Neural progenitor cell (in vitro differentiated cells): ENCODE data around the gene FAM20A. TPM values are rescaled to one million over a fixed set of nuclear protein-coding genes. Genes with fewer than 3 reads are reported as not detected.

Experiments
- DNase-seq: peaks from one replicate; pipeline ENCODE4 v3.0.0-alpha.2; 2016; ENCODE audit warnings: low spot score
- H2AFZ ChIP-seq: fragments of 200-600 bp; sonication (generic); replicated peaks from 2 replicates; pipeline ENCODE4 v1.6.1; 2016; ENCODE audit warnings: antibody characterized with exemption
- H3F3A ChIP-seq: fragments of 200-600 bp; sonication (generic); 2 replicates; pipeline ENCODE4 v1.6.1; 2016; ENCODE audit warnings: antibody characterized with exemption, low read depth
- H3K27ac ChIP-seq: fragments of 200-600 bp; sonication (generic); 2 replicates; pipeline ENCODE4 v1.5.1; 2016; ENCODE audit warnings: mild to moderate bottlenecking
- H3K27me3 ChIP-seq: fragments of 200-600 bp; sonication (generic); 2 replicates; pipeline ENCODE4 v1.6.1; 2016; ENCODE audit warnings: mild to moderate bottlenecking, moderate library complexity
- H3K36me3 ChIP-seq: fragments of 200-600 bp; sonication (generic); 2 replicates; pipeline ENCODE4 v1.5.1; 2016
- H3K4me1 ChIP-seq: fragments of 200-600 bp; sonication (generic); 2 replicates; pipeline ENCODE4 v1.6.1; 2016; ENCODE audit warnings: mixed run types
- H3K4me2 ChIP-seq: fragments of 200-600 bp; sonication (generic); 2 replicates; pipeline ENCODE4 v1.6.1; 2016
- H3K4me3 ChIP-seq: fragments of 200-600 bp; sonication (generic); 2 replicates; pipeline ENCODE4 v1.5.1; 2016
- H3K79me2 ChIP-seq: fragments of 200-600 bp; sonication (generic); 2 replicates; pipeline ENCODE4 v1.6.1; 2016; ENCODE audit warnings: low read depth
- H3K9ac ChIP-seq: fragments of 200-600 bp; sonication (generic); 2 replicates; pipeline ENCODE4 v1.6.1; 2016
- H3K9me3 ChIP-seq: fragments of 200-600 bp; sonication (generic); 2 replicates; pipeline ENCODE4 v1.5.1; 2016; ENCODE audit warnings: low read depth
- H4K20me1 ChIP-seq: fragments of 200-600 bp; sonication (generic); 2 replicates; pipeline ENCODE4 v1.6.1; 2016; ENCODE audit warnings: low read depth
- H3K27ac Mint-ChIP-seq: 3 replicates; pipeline ENCODE4 v1.8.0; 2021; ENCODE audit warnings: mixed read lengths
- H3K27me3 Mint-ChIP-seq: 2 replicates; pipeline ENCODE4 v1.8.0; 2022; ENCODE audit warnings: low read depth, mild to moderate bottlenecking, inconsistent platforms, moderate library complexity, mixed read lengths; ENCODE audit not compliant: insufficient read depth
- H3K36me3 Mint-ChIP-seq: 3 replicates; pipeline ENCODE4 v1.8.0; 2021; ENCODE audit warnings: mixed read lengths
- H3K4me1 Mint-ChIP-seq: 3 replicates; pipeline ENCODE4 v1.8.0; 2021; ENCODE audit warnings: mixed read lengths
- H3K4me3 Mint-ChIP-seq: 3 replicates; pipeline ENCODE4 v1.8.0; 2021; ENCODE audit warnings: mild to moderate bottlenecking, moderate library complexity, mixed read lengths
- H3K9me3 Mint-ChIP-seq: 3 replicates; pipeline ENCODE4 v1.8.0; 2020; ENCODE audit warnings: mixed read lengths
- EZH2 ChIP-seq: fragments of 200-600 bp; sonication (generic); IDR thresholded peaks from 2 replicates; pipeline ENCODE4 v1.6.1; 2017; ENCODE audit warnings: antibody characterized with exemption, mild to moderate bottlenecking, moderate library complexity
- EZH2phosphoT487 ChIP-seq: fragments of 200-600 bp; sonication (generic); IDR thresholded peaks from 2 replicates; pipeline ENCODE4 v1.6.1; 2017; ENCODE audit warnings: antibody characterized with exemption
- total RNA-seq: library from RNA; depleted of rRNA; stranded (reverse); fragments of >200 nt; gene quantifications from 2 replicates; pipeline ENCODE4 v1.2.3, GENCODE V29; 2015; ENCODE audit warnings: low replicate concordance
- TF ChIP-seq, protein P1 (sequence below): fragments of 200-600 bp; sonication (generic); IDR thresholded peaks from 2 replicates; pipeline ENCODE4 v1.5.1; 2017; ENCODE audit warnings: antibody characterized with exemption, mild to moderate bottlenecking

Gene FAM20A
- total RNA-seq, 1 donor from 2014 or later = 0.41 TPM

DNA sequence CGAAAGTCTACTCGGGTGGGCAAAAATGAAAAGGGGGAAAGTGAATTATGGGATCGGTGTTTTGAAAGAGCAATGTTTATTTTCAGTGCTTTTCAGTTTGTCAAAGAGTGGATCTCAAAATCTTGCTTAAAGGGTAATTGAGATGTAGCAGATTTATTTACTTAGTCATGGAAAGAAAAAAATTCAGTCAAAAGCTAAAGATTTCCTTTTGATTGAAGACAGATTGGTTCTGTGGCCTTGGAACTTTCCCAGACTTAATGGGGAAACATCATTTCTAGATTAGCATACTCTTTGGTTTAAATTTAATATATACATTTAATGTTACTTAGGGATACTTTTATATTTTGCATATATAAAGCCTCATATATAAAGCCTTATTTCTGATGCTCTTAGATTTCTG lies 68.3 kb downstream of the FAM20A start:
- no peak for DNase-seq
- Histone ChIP-seq H3K9ac (no peak overlapping the region), H3K27me3 (no peaks in the 10 kb centered on the region), H3K9me3 (no peaks in the 10 kb centered on the region), H3K27ac (no peak overlapping the region), H3F3A (no peaks in the 10 kb centered on the region), H3K4me3 (no peak overlapping the region), H3K36me3 (peaks cover 25% of the 10 kb centered on the region), H2AFZ (no peak overlapping the region), H3K79me2 (no peaks in the 10 kb centered on the region), H3K4me1 (no peaks in the 10 kb centered on the region), H3K4me2 (no peak overlapping the region), H4K20me1 (no peaks in the 10 kb centered on the region)
- Mint-ChIP-seq H3K27ac (no peak overlapping the region), H3K9me3 (no peaks in the 10 kb centered on the region), H3K4me1 (no peaks in the 10 kb centered on the region), H3K27me3 (no peaks in the 10 kb centered on the region), H3K4me3 (no peak overlapping the region), H3K36me3 (peaks cover 32% of the 10 kb centered on the region)
- TF ChIP-seq EZH2phosphoT487 (no peak), EZH2 (no peak)
- TF ChIP-seq, protein P1, sequence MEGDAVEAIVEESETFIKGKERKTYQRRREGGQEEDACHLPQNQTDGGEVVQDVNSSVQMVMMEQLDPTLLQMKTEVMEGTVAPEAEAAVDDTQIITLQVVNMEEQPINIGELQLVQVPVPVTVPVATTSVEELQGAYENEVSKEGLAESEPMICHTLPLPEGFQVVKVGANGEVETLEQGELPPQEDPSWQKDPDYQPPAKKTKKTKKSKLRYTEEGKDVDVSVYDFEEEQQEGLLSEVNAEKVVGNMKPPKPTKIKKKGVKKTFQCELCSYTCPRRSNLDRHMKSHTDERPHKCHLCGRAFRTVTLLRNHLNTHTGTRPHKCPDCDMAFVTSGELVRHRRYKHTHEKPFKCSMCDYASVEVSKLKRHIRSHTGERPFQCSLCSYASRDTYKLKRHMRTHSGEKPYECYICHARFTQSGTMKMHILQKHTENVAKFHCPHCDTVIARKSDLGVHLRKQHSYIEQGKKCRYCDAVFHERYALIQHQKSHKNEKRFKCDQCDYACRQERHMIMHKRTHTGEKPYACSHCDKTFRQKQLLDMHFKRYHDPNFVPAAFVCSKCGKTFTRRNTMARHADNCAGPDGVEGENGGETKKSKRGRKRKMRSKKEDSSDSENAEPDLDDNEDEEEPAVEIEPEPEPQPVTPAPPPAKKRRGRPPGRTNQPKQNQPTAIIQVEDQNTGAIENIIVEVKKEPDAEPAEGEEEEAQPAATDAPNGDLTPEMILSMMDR = no peak

DNA sequence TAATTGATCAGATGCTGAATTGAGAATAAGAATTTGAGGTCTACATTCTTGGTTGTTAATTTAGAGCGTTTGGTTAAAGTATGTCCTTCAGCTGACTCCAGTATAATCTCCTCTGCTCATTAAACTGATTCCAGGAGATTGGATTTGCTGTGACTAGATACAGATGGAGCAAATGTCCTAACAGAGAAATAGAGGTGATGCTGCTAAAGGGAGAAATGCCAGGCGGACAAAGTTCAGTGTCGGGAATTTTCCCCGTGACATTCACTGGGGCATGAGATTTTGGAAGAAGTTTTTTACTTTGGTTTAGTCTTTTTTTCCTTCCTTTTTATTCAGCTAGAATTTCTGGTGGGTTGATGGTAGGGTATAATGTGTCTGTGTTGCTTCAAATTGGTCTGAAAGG lies 69.9 kb downstream of the FAM20A start:
- Histone ChIP-seq H3K9ac (peak overlapping the region; percentile 5), H3K4me1 (no peaks in the 10 kb centered on the region), H3K9me3 (no peaks in the 10 kb centered on the region), H3K27me3 (no peaks in the 10 kb centered on the region), H3F3A (no peaks in the 10 kb centered on the region), H3K4me3 (no peak overlapping the region), H2AFZ (no peak overlapping the region), H4K20me1 (no peaks in the 10 kb centered on the region), H3K4me2 (no peak overlapping the region), H3K36me3 (peaks cover 34% of the 10 kb centered on the region), H3K79me2 (no peaks in the 10 kb centered on the region), H3K27ac (no peak overlapping the region)
- H3K9me3 Mint-ChIP-seq = no peaks in the 10 kb centered on the region
- no peak overlapping the region for H3K27ac Mint-ChIP-seq
- no peak for DNase-seq
- no peak overlapping the region for H3K4me3 Mint-ChIP-seq
- H3K4me1 Mint-ChIP-seq = no peaks in the 10 kb centered on the region
- H3K36me3 Mint-ChIP-seq = peaks cover 37% of the 10 kb centered on the region
- H3K27me3 Mint-ChIP-seq = no peaks in the 10 kb centered on the region
- no peak for TF ChIP-seq EZH2
- TF ChIP-seq, protein P1 = no peak
- TF ChIP-seq EZH2phosphoT487 = no peak

DNA sequence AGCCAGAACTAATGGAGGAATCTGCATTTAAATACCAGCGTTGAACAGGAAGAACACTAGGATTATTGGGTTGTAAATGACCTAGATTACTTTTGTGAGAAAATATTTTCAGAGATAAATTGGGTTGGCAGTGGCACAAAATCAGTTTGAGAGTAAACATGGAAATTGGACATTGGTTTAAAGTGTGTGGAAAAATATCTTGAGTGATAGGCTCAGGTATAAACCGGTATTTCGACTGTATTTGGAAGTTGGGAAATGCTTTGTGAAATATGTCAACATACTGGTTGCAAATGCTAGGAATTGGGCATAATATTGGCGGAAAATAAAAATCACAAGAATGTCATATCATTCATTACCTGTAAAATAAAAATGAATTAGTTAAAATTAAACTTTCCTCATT lies 73.9 kb downstream of the FAM20A start:
- Histone ChIP-seq H3K4me3 (no peak overlapping the region), H3K9ac (no peak overlapping the region), H4K20me1 (peaks cover 5% of the 10 kb centered on the region), H2AFZ (no peak overlapping the region), H3K27ac (no peak overlapping the region), H3K36me3 (peaks cover 45% of the 10 kb centered on the region), H3K4me2 (no peak overlapping the region), H3K27me3 (no peaks in the 10 kb centered on the region), H3K4me1 (no peaks in the 10 kb centered on the region), H3K79me2 (peaks cover 2% of the 10 kb centered on the region), H3K9me3 (no peaks in the 10 kb centered on the region), H3F3A (no peaks in the 10 kb centered on the region)
- Mint-ChIP-seq H3K4me1 (no peaks in the 10 kb centered on the region), H3K9me3 (no peaks in the 10 kb centered on the region), H3K4me3 (no peak overlapping the region), H3K27ac (no peak overlapping the region), H3K36me3 (peaks cover 50% of the 10 kb centered on the region), H3K27me3 (no peaks in the 10 kb centered on the region)
- TF ChIP-seq EZH2 (no peak), EZH2phosphoT487 (no peak)
- TF ChIP-seq, protein P1 = no peak
- no peak for DNase-seq
